T47D (cell line): ENCODE measurements around the gene CCM2L.

ENCODE experiments used
- DNase-seq, 2 experiments: peaks; one replicate each; pipeline versions ENCODE4 v3.0.0 to v3.0.0-alpha.2; 2011 to 2012; ENCODE audit warnings: low read depth in 1 of 2, low spot score in 1 of 2
- JUND ChIP-seq: IDR thresholded peaks from 2 replicates; pipeline ENCODE4 v1.6.1; 2012; ENCODE audit warnings: low read depth
- in situ Hi-C: cut with HindIII; loops from 2 replicates; pipeline ENCODE4 v1.10.0; 2016; ENCODE audit warnings: low sequenced_read_pairs, low pct_unique_long_range_greater_than_20kb

CCM2L gene

DNA sequence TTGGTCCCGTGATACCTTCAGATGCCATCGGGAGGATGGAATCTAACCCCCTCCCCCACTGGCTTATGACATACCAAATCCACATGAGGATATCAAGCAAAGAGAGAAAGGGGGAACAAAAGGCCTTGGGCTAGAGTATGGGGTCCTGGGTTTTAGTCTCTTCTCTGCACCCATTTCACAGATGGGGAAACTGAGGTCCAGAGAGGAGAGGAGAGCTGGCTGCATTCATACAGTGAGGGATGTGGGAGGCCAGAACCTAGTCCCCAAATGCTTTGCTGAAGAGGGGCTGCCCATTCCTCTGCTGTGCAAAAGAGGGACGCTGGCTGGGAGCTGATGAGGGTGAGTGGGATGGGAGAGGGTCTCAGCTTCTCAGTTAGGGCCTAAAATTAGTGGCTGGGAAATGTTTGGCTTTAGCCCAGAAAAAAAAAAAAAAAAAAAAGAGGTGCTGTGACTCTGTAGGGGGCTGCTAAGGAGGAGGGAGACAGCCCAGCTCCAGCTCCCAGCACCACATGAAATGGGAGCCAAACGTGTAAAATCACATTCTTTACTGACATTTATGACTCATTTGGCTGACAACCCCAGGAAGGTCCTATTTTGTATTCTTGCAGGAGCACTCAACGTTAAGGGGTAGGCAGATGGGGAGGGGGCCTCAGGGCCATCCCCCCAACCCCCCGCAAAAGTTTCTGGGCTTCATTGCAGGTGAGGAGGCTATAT is 30.4 kb upstream of the CCM2L start:
- in situ Hi-C loops, result no loop called here
- no peak for TF ChIP-seq JUND
- DNase-seq, result no peak

DNA sequence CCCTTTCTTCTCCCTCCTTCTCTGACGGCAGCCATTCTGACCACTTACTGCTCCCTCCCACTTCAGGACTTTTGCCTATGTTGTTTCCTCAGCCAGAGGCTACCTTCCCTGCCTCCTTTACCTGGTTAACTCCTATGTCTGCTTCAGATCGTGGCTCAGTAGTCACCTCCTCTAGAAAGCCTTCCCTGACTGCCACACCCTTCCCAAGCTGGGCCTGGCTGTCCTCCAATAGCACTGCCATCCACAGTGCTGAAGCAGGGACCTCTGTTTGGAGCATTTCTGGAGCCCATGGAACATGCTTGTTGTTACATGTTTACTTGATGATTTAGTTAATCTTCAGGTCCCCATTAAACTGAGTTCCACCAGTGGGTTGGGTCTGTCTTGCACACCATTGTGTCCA is 28.5 kb upstream of the CCM2L start:
- DNase-seq, result no peak
- no peak for TF ChIP-seq JUND
- in situ Hi-C loops, result no loop called here

DNA sequence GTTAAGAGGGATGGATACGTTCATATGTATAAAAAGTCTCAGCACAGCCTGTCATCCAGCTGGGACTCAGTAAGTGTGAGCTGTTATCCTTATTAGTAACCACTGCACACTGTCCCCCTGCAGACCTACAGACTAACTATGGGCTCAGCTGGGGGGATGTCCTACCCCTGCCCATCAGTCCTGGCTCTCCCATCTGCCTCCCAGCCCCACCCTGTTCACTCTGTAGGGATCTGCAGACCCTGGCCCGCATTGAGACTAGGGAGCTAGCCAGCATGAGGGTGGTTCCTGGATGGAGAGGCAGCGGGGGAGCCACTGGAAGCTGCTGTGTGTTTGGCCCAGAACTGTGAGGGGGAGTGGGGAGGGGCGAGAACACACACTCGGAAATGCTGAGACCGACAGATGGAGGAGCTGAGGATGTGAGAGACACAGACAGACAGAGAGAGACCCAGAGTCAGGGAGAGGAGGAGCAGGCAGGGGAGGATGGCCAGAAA is 25.2 kb upstream of the CCM2L start:
- in situ Hi-C loops, result no loop called here
- no peak for TF ChIP-seq JUND
- DNase-seq, result no peak

DNA sequence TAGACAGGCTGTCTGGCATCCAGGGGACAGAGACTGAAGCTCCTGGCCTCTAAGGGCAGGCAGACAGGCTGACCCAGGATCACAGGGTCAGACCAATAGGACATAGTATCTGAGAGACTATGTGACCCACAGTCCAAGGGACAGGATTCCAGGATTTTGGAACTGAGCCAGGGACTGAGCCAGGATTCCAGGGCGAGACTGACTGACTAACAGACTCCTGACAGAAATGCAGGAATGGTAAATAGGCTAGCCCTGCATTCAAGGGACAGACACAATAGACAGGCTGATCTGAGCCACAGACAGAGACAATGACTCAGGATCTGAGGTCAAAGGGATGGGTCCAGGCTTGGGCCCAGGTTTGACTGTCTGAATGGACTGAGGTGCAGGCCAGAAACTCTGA is 22.5 kb upstream of the CCM2L start:
- in situ Hi-C loops, result no loop called here
- DNase-seq, result peak in 1 of 2 experiments; percentile 30
- no peak for TF ChIP-seq JUND

DNA sequence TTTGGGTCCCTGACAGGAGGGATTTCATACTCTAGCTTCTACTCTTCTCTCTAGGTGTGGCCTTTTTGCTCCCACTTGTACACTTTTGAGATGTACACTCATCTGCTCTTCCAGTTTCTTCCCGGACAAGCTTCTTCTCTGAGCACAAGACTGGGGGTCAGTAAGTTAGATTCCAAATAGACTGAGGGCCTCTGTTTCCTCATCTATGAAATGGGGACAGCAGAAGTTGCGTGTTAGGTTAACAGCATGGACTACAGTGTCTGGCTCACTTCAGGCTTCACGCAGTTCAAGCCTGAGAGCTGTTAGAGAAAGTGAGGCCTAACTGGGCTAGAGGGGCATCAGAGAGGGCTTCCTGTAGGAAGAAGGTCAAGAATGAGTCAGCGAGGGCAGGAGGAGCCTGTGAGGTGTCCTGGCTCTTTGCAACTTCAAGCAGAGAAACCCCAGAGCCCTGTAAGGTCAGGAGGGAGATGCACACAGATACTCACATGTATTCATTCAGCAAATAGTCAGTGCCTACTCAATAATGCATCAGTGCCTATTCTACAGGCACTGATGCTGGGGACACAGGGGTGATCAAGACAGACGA is 21.7 kb upstream of the CCM2L start:
- DNase-seq, result no peak
- no peak for TF ChIP-seq JUND
- in situ Hi-C loops, result no loop called here

DNA sequence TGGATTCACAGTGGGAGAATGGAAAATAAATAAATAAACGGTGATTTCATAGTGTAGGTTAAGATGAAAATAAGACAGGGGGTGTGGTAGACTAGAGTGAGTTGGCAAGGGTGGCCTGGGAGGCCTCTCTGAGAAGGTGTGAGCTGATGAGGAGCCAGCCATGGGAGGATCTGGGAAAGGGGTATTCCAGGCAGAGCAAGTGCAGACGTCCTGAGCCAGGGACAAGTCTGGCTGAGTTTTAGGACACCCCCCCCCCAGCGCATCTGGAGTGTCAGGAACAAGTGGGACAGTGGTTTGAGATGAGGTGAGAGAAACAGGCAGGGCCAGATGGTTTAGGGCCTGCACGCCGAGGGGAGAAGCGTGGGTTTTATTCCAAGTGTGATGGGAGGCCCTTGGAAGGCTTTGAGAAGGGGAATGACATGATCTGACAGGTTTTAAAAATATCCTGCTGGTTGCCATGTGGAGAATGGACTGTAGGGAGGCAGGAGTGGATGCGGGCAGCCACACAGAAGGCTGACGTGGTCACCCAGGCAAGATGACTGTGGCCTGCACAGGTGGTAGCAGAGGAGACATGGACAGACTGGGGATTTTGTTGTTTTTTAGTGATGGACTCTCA is 21.1 kb upstream of the CCM2L start:
- DNase-seq, result no peak
- TF ChIP-seq JUND, result no peak
- in situ Hi-C loops, result no loop called here

DNA sequence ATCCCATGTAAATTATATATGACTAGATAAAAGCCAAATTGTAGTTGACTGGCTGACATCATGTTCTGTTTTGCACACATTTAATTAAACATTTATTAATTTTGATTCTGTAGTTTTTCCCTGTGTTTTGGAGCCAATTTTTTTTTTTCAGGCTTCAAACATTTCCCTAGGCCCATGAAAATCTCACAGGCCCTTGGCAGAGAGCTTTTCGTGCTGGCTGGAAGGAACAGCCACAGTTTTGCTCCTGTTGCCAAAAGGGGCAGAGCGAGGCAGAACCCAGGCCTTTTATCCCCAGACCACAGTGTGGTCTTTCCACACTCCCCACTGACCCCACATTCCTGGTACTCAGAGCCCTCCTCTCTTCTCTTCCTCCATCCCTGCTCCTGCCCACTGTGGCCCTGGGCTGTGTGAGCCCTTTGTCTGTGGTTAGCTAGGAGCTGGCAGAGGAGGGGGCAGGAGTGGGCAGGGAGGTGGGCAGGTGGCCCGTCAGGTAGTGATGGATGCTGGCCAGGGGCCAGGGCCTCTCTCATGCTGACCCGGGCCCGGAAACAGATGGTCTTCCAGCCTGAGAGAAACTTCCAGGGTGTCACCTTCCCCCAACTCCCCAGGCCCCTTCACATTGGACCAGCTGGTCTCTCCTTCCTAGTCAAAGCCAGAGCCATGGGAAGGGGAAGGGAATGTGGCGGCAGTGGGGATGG is 19.4 kb upstream of the CCM2L start:
- in situ Hi-C loops, result no loop called here
- no peak for TF ChIP-seq JUND
- DNase-seq, result no peak

DNA sequence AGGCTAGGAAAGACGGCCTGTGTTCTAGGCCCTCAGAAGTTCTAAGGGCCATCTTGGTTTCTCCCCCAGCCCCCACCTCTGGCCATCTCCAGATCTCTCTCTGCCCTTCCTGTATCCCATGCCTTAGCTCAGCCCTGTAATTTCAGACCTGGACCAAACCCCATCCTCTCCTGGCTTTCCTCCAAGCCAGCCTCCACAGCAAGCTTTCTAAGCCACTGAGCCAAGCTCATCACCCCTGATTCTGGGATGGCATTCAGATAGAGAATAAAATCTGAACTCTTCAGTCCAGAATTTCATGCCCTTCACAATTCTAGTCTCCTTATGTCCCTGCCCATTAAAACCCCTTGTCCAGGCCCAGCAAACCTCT is 18.9 kb upstream of the CCM2L start:
- TF ChIP-seq JUND, result no peak
- no peak for DNase-seq
- in situ Hi-C loops, result no loop called here

DNA sequence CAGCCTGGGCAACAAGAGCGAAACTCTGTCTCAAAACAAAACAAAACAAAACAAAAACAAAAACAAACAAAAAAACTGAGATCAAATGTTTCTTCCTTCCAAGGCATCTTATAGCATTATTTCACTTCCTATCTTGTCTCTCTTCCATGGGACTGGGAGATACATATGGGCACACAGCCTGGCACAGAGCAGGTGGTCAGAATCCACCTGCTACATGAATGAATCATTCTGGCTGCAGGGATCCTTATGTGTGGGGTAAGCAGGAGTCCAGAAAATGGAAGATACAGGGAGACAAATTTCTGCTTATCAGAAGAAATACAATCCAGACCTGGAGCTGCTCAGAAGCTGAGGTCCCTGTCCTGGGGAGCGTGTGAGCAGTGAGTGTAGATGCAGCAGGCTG is 18.2 kb upstream of the CCM2L start:
- TF ChIP-seq JUND, result no peak
- no peak for DNase-seq
- in situ Hi-C loops, result no loop called here

DNA sequence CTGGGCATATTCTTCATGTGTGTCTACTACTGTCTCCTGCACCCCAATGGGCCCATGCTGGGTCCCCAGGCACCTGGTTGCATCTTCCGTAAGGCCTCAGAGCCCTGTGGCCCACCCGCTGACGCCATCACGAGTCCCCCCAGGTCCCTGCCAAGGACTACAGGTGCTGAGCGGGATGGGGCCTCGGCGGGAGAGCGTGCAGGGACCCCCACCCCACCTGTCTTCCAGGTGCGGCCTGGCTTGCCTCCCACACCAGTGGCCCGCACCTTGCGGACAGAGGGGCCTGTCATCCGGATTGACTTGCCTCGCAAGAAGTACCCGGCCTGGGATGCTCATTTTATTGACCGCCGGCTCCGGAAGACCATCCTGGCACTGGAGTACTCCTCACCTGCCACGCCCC is 13.2 kb upstream of the CCM2L start:
- DNase-seq, result no peak
- no peak for TF ChIP-seq JUND
- in situ Hi-C loops, result no loop called here

DNA sequence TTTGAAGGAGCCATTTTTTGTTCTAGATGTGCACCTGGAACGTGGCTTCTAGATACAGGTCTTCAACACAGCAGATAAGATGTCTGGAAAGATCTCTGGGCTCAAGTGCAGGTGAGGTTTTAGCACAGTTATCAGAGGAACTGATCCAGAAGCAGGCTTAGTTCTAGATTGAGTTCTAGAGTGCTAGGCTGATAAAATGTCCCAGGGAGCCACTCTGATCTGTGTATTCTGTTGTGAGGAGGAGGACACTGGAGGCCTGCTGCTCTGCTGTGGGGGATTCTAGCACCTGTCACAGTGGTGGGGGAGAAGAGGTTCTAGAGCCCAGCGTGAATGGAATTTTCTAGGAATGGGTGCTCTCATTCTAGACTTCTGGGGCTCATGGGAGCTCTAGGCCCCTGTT is 12.0 kb upstream of the CCM2L start:
- in situ Hi-C loops, result no loop called here
- DNase-seq, result no peak
- no peak for TF ChIP-seq JUND

DNA sequence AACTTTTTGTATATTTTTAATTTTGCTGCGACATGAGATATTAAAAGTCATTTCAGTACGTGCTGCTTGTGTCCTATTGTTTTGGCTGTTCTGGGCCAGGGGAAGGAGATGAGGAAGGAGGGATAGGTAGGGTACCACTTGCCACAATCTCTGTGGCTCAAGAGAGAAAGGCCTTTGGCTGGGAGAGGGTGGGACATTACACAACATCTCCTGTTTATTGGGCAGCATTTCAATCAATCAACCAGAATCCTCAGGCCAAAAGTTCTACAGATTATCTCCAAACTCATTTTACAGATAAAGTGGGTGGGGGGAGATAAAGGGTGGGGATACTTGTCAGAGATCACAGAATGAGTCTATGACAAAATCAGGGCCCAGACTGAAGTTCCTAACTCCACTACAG is 6.9 kb upstream of the CCM2L start:
- no peak for TF ChIP-seq JUND
- DNase-seq, result no peak
- in situ Hi-C loops, result no loop called here

DNA sequence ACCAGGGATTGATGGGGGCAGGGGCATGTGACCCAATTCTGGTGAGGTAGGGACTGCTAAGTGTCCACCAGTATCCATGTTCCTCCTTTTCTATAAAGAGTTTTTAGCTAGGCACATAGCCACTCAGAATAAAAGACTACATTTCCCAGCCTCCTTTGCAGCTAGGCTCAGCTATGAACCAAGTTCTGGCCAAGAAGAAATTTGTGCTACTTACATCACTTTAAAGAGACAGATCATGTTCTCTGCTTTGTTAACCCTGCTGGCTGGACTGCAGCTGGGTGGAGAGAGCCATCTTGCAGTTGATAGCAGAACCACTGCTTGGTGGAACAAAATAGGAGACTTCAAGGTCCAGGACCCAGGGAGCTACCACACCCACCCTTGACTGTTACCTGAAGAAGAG is 5.3 kb upstream of the CCM2L start:
- peak; percentile 35 to 58 for DNase-seq
- in situ Hi-C loops, result no loop called here

More for the DNA sequence above, 5.3 kb upstream of the CCM2L start:
- no peak for TF ChIP-seq JUND
